ENCODE data around the gene SLC35A4.
"Not testable (repeated sequence)": the region's sequence is repeated elsewhere in the genome, so short reads cannot be mapped to it uniquely, and the experiment has no call there.

Gene SLC35A4

DNA sequence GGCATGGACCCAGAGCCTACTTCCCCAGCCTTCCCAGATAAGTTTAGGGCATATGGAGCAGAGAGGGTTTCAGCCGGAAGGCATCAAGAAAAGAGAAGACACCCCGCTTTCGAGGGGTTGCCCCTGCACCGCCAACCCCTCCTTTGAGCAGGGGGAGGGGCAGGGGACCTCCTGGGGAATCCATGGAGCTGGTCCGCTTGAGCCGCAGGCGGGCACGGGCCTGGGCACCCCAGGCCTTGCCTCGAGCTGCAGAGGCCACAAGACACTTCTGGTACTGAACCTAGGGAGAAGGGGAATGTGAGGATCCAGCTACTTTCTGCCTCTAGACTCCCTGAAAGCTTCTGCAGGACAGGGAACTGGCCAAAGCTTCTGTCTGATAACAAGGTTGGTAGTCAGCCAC is 6.1 kb upstream of the SLC35A4 start:
- no peak for DNase-seq

DNA sequence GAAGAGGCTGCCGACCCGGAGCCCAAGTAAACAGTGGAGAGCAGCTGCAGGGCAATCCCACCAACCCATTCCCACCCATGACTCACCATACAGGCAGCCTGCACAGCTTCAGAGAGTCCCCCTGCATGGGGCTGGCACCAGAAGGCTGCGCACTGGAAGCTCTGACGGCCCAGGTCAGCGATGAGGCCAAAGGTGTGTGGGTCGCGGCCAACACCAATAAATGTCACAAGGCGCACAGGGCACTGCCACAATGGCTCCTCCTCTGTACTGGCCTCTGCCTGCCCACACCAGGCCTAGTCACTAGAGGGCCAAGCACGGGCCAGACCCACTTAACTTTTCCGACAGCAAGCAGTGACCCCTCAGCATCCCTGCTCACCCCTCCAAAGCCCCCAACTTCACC is 4.4 kb upstream of the SLC35A4 start:
- no peak for DNase-seq

DNA sequence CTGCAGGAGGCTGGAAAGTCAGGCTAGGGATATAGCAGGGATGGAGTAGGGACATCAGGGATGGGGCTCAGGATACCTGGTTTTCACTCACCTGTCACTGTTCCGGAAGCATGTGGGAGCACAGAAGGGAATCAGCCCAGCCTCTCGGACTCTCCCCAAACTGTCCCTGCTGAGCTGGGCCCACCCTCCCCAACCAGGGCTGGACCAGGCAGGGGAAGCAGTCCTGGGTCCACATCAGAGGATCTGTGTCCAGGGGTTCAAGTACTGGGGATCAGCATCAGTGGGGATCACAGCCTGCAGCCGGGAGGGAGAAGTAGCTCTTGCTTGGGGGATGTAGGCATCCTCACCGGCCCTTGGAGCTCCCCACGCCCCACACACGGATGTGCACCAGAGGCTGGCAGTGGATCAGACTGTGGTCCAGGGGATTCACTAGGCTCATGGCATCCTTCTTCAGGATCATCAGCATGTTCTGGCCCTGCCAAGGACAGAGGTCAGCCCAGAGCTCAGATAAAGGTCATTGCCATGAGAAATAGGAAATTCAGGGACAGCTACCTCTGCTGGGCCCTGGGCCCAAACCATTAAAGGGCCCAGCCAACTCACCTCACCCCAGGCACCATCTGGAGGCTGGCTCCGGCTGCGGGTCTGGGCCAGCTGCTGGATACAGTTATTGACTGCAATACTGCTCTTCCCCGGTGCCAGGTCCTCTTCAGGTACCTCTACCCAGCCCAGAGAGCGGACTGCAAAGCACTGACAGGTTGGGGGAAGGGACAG is 2.7 kb upstream of the SLC35A4 start:
- DNase-seq, result no peak

DNA sequence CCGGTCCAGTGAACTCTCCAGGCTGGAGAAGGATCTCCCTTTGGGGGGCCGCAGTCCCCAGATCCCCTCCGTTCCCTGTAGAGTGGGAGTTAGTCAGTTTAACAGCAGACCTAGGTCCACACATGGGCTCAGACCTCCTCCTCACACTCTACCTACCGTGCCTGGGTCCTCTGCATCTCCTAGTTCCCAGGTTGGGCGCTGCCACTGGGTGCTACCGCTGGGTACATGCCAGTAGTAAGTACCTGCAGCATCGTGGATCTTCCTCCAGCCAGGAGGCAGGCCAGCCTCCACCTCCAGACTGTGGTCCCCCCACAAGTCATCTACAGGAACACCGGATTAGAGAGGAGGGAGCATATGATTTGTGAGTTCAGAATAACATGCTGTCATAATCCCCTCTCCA is 1.0 kb upstream of the SLC35A4 start:
- no peak for DNase-seq

DNA sequence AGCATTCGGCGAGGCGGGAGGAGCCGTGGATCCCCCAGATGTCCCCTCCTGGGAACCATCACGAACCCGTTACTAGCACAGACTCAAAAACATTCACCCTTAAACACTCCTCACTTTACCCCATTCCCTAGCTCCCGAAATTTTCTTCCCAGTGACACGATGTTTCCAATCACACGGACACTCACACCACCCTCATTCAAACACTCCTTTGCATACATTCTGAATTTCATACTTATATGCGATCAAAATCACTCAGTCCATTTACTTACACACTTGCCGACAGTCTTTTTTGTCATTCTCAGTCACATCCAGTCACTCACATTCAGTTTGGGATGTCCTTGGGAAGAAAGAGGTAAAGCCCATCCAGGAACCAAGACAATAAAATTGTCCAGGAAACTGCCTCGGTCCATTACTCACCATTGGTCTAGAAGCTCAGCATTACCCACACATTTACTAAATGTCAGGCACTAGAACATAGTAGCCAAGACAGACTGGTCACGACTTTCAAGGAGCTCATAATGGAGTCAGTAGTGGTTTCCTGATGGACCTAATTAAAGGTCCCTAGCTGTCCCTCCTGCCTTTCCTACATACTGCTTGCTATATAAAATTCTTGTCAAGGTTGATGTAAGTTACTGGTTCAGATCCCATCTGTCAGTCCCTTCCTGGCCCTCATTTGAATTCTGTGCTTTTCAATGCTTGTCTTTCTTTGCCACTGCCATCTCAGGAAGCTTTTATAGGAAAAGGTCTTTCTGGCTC is 574 bp downstream of the SLC35A4 start:
- no peak for DNase-seq

DNA sequence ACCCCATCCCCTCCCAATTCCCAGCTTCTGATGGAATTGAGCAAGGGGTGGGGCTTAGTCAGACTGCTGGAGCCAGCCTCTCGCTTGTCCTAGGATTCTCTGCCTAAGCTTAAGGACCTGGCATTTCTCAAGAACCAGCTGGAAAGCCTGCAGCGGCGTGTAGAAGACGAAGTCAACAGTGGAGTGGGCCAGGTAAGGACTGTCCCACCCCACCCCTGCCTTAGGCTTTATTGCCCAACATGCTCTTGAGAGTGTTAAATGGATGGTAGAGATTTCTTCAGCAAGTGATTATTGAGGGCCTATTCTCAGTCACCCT is 1.1 kb downstream of the SLC35A4 start:
- DNase-seq, result no peak

DNA sequence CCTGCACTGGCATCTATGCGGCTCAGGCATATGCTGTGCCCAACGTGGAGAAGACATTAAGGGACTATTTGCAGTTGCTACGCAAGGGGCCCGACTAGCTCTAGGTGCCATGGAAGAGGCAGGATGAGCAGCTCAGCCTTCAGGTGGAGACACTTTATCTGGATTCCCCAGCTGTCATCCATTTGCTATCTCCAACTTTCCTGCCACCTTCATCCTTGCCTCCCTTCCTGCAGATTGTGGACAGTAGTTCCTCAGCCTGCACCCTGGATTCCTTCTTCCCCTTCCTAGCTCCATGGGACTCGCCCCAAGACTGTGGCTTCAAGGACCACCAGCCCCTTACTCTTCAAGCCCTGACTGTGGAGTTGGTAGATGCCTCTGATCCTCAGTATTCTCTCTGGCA is 2.0 kb downstream of the SLC35A4 start:
- no peak for DNase-seq

DNA sequence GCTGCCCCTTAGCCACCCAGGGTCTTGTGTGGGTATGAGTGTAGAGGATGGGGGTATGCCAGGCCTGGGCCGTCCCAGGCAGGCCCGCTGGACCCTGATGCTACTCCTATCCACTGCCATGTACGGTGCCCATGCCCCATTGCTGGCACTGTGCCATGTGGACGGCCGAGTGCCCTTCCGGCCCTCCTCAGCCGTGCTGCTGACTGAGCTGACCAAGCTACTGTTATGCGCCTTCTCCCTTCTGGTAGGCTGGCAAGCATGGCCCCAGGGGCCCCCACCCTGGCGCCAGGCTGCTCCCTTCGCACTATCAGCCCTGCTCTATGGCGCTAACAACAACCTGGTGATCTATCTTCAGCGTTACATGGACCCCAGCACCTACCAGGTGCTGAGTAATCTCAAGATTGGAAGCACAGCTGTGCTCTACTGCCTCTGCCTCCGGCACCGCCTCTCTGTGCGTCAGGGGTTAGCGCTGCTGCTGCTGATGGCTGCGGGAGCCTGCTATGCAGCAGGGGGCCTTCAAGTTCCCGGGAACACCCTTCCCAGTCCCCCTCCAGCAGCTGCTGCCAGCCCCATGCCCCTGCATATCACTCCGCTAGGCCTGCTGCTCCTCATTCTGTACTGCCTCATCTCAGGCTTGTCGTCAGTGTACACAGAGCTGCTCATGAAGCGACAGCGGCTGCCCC is 2.6 kb downstream of the SLC35A4 start:
- no peak for DNase-seq

DNA sequence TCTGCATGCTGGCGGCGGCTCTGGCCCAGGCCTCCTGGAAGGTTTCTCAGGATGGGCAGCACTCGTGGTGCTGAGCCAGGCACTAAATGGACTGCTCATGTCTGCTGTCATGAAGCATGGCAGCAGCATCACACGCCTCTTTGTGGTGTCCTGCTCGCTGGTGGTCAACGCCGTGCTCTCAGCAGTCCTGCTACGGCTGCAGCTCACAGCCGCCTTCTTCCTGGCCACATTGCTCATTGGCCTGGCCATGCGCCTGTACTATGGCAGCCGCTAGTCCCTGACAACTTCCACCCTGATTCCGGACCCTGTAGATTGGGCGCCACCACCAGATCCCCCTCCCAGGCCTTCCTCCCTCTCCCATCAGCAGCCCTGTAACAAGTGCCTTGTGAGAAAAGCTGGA is 3.2 kb downstream of the SLC35A4 start:
- DNase-seq, result no peak

DNA sequence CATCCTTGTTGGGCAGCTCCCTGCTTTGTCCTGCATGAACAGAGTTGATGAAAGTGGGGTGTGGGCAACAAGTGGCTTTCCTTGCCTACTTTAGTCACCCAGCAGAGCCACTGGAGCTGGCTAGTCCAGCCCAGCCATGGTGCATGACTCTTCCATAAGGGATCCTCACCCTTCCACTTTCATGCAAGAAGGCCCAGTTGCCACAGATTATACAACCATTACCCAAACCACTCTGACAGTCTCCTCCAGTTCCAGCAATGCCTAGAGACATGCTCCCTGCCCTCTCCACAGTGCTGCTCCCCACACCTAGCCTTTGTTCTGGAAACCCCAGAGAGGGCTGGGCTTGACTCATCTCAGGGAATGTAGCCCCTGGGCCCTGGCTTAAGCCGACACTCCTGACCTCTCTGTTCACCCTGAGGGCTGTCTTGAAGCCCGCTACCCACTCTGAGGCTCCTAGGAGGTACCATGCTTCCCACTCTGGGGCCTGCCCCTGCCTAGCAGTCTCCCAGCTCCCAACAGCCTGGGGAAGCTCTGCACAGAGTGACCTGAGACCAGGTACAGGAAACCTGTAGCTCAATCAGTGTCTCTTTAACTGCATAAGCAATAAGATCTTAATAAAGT is 3.9 kb downstream of the SLC35A4 start:
- no peak for DNase-seq

DNA sequence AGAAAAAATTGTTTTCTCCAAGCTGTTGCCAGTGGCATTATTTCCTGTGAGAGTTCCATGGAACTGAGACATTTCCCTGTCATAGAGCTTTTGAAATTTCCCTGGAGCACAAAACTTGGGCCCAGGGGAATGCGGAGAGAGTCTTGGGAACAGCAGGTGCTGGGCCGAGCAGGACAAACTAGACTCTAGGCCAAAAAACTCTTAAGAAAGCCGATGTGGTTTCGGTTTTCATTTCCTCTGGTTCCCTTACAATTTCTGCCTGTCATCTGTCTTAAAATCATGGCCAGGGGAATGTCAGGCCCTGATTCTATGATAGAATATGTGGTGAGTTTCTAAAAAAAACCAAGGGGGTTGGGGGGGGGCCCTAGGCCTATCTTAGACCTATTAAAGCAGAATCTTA is 4.6 kb downstream of the SLC35A4 start:
- DNase-seq, result no peak

DNA sequence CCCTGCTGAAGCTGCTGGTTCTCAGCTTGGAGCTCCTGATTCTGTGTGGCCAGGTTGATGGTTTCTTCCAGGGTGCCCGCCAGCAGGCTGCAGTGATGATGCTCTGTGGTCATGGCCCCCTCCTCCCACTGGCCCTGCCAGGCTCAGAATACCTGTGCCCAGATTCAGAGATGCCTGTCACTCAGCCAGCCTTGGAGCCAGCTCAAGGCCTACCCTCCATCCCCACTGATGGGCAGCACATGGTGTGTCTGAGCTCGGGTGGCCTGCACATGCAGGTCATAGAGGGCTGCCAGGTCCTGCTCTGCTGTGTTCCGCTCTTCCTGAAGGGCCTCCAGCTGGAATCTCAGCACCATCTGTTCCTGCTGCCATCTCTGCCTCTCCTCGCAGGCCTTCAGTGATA is 5.4 kb downstream of the SLC35A4 start:
- DNase-seq, result no peak

DNA sequence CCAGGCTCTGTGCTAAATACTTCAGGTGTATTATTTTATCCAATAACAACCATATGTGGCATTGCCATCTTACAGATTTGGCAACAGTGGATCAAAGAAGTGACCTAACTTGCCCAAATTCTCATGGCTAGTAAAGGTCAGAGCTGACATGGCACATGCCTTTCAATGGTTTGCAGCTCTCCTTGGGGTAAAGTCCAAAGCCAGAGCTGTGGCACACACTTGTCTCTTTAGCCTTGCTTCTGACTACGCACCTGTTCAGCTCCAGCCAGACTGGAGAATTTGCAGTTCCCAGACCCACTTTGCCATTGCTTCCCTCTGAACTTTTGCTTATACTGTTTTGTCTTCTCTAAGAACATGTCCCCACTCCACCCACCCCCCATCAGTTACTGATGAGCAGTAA is 5.9 kb downstream of the SLC35A4 start:
- no peak for DNase-seq

DNA sequence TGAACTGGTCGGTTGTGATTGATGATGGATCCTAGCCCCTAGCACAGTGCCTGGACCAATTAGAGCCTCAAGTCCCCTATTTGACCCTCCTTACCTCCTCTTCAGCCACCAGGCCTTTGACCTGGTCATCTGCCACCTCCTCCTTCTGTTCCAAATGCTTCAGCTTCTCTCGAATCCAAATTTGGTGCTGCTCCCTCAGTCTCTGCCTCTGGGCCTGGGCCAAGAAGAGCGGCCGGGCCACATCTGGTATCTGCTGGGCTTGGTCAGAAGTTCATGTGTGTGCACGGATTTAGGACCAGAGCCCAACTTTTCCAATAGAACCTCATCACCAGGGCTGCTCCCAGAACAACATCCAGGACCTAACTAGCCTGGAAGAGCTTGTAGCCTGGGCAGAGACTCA is 6.5 kb downstream of the SLC35A4 start:
- no peak for DNase-seq

DNA sequence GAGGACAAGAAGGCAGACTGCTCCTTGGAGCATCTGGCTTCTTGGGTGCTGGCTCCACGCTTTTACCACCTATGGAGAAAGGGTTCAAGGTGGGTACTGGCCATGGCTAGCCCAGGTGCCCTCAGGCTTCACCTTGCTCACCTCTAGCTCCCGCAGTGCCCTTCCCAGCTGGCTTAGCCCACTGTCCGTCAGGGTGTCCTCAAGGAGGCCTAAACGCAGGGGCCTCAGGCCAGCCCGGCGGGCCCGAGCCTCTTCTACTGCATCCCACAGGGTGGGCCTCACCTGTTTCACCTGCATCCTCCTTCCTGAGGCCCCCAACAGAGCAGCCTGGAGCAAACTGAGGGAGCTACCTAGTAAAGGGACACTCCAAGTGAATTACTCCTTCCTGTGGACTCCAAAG is 9.1 kb downstream of the SLC35A4 start:
- DNase-seq, result no peak

DNA sequence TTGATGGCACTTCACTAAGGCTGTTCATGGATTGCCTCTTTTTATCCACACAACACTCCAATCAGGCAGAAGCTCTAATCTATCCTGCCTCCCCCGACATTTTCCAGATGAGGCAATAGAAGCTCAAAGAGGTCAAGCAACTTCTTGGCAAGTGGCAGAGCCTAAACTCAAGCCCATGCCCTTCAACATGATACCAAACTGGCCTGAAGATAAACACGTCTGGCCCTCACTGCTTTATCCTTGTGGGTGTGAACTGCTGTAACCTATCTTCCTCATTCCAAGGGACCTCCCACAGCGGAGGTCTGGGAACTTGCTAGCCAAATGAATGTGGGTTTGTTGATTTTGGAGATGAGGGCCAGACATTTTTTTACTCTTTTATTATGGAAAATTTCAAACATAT is 9.5 kb downstream of the SLC35A4 start:
- no peak for DNase-seq

DNA sequence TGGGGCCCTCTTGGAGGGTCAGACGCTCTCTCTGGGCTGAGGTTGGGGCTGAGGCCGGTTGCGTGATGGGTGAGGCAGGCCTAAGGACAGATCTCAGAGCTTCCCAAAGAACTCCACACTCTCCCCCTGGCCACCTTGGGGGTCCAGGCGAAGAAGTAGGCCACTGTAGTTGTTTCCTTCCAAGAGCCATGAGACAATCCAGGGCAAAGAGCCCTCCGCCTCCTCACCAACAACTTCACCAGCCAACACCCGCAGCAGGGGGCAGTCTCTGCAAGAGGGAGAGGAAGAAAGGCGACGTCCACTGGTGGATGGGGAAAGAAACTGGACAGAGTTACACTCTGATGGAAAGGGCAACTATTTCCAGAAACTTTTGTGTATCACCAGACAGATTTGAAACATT is 10.7 kb downstream of the SLC35A4 start:
- DNase-seq, result no peak

DNA sequence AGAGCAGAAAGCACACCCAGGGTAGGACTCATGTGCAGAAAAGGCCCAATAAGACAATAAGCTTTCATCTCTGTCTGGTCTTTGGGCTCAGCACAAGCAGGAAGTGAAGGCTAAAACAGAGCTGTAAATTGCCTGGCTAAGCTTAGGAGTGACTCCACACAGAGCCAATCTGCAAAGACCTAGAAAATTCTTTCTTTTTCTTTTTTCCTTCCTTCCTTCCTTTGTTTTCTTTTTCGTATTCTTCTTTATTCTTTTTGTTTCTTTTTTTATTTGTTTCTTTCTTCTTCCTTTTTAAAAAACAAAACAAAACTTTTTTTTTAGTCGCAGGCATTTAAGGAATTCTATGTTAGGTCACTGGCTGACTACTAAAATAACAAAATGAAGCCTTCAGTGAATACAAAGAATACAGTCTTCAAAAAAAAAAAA is 12.2 kb downstream of the SLC35A4 start:
- DNase-seq, result no peak

DNA sequence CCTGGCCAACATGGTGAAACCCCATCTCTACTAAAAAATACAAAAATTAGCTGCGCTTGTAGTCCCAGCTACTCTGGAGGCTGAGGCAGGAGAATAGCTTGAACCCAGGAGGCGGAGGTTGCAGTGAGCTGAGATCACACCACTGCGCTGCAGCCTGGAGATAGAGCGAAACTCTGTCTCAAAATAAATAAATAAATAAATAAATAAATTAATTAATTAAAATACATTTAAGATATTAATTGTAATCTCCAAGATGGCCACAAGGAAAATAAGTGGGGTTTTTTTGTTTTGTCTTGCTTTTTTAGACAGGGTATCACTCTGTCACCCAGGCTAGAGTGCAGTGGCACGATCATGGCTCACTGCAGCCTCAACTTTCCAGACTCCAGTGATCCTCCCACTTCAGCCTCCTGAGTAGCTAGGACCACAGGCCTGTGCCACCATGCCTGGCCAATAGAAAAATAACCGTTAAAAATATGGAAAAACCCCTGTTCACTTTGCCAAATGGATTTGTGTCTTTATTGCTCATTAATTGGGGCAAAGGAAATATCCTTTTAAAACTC is 14.6 kb downstream of the SLC35A4 start:
- not testable (repeated sequence) for DNase-seq

DNA sequence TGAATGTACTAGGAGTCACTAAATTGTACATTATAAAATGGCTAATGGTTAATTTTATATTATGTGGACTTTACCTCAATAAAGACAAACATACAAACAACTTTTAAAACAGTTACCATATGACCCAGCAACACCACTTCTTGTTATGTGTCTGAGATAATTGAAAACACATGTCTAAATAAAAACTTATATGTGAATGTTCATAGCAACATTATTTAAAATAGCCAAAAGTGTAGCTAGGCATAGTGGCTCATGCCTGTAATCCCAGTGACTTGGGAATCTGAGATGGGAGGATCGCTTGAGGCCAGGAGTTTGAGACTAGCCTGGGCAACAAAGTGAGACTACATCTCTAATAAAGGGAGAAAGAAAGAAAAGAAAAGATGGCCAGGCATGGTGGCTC is 22.9 kb downstream of the SLC35A4 start:
- no peak for DNase-seq

DNA sequence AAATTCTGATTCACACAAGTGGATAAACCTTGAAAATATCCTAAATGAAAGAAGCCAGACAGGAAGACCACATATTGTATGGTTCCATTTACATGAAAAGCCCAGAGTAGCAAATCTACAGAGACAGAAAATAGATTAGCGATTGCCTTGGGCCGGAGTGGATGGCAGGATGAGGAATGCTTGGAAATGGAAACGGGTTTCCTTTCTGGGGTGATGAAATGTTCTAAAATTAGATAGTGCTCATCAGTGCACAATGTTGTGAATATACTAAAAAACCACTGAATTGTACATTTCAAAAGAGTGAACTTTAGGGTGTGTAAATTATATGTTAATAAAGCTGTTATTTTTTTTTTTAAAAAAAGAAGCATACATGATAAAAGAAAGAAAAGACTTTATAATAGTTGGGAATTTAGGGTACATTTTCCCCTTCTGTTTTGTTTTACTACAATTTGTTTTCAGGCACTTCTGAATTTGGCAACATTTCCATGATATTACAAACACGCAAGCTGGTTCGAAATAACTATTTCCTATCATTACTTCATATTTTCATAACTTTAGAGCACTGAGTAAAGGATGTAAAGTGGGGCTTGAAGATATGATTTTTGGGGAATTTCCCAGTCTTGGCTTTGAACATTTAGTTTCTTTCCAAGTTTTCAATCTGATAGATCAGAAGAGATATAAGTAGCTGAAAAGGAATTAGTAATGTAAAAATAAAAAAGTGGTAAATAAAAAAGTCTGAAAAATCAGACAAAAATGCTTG is 23.9 kb downstream of the SLC35A4 start:
- no peak for DNase-seq

DNA sequence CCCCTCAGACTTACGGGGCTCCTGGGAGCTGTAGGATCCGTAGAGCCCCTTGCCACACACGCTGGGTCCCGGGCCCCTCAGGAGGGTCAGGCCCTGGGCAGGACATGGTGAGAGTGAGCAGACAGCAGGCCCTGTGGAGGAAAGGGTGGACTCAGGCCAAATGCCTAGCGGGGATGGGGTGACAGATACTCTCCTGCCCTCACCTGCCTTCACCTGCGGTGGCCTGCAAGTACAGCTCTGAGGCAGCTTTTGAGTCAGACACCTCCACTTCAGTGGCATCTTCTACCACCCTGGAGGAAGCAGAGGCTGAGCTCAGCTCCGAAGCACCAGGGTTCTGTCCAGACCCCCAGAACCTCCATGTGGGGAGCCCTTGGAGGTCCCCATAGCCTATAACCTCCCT is 26.2 kb downstream of the SLC35A4 start:
- DNase-seq, result no peak
